ENCODE measurements around the gene CA7.
"Not testable (repeated sequence)": the region's sequence is repeated elsewhere in the genome, so short reads cannot be mapped to it uniquely, and the experiment has no call there.

CA7 gene

DNA sequence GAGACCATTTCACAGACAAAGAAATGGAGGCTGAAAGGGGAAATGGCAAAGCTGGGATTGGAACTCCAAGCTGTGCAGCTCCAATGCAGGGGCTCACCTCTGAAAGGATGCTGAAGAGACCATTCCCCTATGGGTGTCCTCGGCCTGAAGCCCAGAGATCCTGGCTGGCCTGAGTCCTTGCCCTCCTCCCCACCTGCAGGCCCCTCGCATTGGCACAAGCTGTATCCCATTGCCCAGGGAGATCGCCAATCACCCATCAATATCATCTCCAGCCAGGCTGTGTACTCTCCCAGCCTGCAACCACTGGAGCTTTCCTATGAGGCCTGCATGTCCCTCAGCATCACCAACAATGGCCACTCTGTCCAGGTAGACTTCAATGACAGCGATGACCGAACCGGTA lies 2.6 kb downstream of the CA7 start:
- DNase-seq (ENCODE audit: low read depth), result no peak

GRCh38 chr16:66847533-66848067 lies 3.4 kb downstream of the CA7 start:
- no peak for DNase-seq (ENCODE audit: low read depth)

GRCh38 chr16:66848172-66848571 lies 4.0 kb downstream of the CA7 start:
- no peak for DNase-seq (ENCODE audit: low read depth)

- no peak for DNase-seq (ENCODE audit: low read depth)
These were observed 4.8 kb downstream of the CA7 start for GRCh38 chr16:66849021-66849420.

- no peak for DNase-seq (ENCODE audit: low read depth)
These were observed 5.3 kb downstream of the CA7 start for GRCh38 chr16:66849549-66849948.

- no peak for DNase-seq (ENCODE audit: low read depth)
These were observed 6.1 kb downstream of the CA7 start for GRCh38 chr16:66850115-66850815.

DNA sequence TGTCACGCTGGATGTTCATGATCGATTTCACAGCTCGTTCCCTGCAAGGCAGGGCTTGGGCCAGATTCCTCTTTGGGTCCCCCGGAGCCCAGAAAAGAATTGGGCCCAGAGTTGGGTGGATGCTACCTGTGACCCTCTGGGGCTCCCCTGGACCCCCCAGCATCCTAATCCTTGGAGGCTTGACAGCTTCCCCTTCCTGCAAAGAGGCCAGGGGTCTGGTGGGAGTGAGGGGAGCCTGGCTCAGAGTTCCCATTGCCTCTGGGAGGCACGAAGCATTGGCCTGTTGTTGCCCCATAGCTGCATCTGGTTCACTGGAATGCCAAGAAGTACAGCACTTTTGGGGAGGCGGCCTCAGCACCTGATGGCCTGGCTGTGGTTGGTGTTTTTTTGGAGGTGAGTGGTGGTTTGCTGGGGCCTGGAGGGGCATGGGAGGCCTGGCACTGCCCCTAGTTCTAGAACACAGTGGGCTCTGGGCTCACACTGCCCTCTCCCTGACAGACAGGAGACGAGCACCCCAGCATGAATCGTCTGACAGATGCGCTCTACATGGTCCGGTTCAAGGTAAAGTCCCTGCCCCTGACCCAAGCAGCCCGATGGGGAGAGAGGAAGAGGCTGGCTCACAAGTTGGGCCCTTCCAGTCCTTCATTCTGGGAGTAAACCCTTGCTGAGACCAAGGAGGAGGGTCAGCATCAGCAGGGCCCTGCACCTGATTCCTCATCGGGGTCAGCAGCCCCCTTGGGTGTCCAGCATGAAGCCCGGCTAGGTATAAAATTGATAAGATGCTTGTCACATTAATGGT lies 7.2 kb downstream of the CA7 start:
- DNase-seq (ENCODE audit: low read depth), result no peak

GRCh38 chr16:66853261-66854139 lies 9.3 kb downstream of the CA7 start:
- DNase-seq (ENCODE audit: low read depth), result no peak

- no peak for DNase-seq (ENCODE audit: low read depth)
These were observed 12.0 kb downstream of the CA7 start for GRCh38 chr16:66856184-66856730.

- no peak for DNase-seq (ENCODE audit: low read depth)
These were observed 12.6 kb downstream of the CA7 start for GRCh38 chr16:66856801-66857200.

GRCh38 chr16:66857437-66857836 lies 13.2 kb downstream of the CA7 start:
- DNase-seq (ENCODE audit: low read depth), result no peak

DNA sequence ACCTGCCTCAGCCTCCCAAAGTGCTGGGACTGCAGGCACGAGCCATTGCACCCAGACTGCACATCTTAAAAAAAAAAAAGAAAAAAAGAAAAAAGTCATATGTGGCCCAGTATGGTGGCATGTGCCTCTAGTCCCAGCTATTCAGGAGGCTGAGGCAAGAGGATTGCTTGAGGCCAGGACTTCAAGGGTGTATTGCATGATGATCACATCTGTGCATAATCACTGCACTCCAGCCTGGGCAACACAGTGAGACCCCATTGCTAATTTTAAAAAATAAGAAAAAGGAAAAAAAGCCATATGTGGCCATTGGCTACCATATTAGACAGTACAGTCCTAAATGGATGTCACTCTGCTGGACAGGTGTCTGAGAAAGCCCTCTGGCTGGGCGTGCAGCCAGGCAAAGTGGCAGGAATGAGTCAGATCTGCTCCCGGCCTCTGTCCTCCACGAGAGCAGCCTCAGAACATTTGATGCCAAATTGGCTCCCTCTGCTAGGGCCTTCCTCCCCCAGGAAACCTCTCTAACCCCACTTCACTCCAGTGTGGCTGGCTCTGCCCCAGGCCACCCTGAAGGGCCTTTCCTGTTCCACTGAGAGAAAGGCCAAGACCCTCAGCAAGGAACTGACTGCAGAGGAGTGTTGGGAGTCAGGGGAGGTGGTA lies 14.7 kb downstream of the CA7 start:
- no peak for DNase-seq (ENCODE audit: low read depth)

DNA sequence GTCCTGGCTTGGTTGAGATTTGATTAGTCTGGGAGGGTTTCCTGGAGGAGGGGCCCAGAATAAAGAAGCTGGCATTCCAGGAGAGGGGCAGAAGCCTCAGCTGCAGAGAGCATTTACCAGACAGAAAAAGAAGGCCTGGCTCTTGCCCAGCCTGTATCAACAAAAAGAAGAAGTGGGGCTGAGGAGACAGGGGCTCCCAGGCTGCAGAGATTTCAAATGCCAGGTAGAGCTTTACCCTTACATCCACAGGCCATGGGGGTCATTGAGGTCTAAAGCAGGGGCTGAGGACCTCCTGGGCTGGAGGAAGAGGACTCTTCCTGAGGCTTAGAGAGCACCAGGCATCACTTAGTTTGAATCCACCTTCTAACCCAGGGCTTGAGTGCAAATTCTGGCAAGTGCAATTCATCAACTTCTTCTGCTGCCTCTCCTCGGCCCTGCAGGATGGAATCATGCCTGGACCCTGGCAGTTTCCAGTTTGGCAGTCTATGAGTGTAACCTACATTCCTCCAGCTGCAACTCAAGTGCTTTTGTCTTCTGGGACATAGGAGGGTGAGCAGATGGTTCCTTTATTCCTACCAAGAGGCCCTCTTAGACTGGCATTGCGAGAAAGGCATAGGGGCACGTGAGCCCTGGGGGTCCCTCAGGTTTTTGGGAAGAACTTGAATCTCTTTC lies 15.3 kb downstream of the CA7 start:
- DNase-seq (ENCODE audit: low read depth), result no peak

DNA sequence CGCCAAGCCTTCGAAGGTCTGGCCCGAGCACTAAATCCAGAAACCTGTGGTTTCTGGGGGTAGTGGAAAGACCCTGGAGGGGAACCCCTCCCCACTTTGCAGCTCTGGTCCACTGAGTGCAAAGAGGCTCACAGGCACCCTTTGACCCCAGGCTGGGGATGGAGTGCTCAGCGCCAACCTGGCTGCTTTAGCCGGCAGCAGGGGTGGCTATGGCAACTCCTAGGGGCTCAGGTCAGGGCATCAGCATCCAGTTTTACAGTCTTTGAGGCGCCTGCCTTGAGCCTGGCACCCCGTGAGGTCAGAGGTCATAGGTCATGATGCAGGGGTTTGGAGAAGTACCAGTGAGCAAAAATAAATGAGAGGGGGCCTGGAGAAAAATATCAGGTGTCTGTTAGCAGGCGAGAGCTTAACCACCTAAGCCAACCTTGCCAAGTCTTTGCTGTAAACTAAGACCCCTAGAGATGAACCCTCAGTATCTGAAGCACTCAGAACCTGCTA lies 17.9 kb downstream of the CA7 start:
- no peak for DNase-seq (ENCODE audit: low read depth)

DNA sequence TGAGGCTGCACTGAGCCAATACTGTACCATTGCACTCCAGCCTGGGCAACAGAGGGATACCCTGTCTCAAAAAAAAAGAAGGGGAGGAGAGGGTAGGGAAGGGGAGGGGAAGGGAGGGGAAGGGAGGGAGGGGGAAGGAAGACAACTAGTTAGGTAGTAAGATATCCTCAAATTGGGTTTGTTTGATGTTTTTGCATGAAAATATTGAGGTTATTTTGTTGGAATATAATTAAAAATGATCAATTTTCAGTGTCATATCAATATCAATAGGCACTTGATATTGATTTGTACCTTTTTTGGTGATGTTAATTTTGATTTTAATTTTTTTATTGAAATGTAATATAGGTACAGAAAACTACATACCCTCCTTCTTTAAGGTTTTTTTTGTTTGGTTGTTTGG lies 19.5 kb downstream of the CA7 start:
- DNase-seq (ENCODE audit: low read depth), result no peak

GRCh38 chr16:66869424-66869823 lies 25.2 kb downstream of the CA7 start:
- DNase-seq (ENCODE audit: low read depth), result no peak

DNA sequence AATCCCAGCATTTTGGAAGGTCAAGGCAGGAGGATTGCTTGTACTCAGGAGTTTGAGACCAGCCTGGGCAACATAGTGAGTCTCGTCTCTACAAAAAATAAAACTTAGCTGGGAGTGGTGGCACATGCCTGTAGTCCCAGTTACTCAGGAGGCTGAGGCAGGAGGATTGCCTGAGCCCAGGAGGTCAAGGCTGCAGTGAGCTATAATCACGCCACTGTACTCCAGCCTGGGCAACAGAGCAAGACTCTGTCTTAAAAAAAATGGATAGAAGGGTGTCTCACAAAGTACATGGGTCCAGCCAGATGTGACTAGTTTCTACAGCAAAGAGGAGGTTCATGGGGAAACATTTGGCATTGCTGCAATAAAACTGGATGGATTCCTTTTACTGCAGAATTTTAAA lies 27.1 kb downstream of the CA7 start:
- DNase-seq (ENCODE audit: low read depth), result not testable (repeated sequence)

DNA sequence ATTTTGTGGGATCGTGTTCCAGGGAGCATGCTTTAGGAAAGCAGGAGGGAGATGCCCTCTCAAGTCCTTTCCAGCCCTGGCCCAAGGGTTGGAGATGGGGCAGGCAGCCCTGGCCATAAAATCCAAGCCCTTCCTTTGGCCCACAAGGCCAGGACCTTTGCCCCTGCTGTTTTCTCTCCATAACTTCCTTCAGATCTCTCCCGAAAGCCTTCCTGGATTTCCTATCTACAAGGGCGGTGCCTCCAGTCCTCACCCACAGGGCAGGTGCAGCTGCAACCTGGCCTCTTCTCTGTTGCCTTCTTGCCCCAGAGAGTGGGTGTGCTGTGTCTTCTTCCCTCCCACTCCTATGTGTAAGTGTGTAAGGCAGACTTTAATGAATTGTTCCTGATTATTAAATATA lies 27.6 kb downstream of the CA7 start:
- DNase-seq (ENCODE audit: low read depth), result no peak

- no peak for DNase-seq (ENCODE audit: low read depth)
These were observed 28.3 kb downstream of the CA7 start for GRCh38 chr16:66872559-66872942.

- DNase-seq (ENCODE audit: low read depth), result peak; percentile 99
These were observed 28.9 kb downstream of the CA7 start for GRCh38 chr16:66872943-66873684.
